ENCODE results near the gene LTBP2.
"Not testable (repeated sequence)": the region's sequence is repeated elsewhere in the genome, so short reads cannot be mapped to it uniquely, and the experiment has no call there.

Gene LTBP2

DNA sequence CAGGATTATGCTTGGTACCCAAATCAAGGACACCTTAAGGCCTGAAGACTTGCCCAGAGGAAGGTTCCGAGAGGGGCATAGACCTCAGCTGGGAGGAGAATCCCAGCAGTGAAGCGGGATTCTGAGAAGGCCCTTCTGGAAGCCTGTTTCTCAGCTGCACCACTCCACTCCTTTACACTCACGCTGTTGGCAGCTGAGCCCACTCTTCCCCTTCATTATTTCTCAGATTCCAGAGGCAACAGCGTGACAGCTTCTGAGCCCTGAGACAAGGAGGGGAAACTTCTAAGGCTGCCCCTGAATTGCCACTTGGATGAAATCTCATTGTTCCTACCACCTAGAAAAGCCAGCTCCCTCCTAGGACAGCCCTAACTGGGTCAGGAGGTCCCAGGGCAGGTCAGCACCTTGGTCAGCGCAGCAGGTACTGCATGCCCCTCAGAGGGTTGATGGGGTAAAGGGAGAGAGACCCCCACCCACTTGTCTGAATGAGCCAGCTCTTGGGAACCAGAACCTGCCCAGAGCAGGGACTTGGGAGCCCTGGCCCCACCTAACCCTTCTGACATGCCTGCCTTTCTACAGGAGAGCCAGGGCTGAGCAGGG lies 64.6 kb downstream of the LTBP2 start:
- DNase-seq: no peak

DNA sequence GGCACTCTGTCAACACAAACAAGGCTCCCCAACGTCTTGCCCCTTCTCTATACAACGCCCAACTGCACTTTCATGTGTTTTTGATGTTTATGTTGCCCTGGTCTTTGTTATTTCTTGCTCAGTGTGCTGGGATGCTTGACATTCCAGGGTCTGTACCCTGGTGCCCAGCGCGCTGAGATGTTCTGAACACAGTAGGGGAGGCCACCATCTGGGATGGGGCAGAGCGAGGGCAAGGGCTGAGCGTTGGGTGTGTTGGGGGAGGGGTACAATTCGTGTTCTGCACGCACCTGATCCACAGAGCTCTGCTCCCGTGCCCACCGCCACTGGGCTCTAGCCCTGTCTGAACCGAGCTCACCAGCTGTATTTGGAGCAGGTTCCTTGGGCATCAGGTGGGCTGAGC lies 65.6 kb downstream of the LTBP2 start:
- DNase-seq: no peak

DNA sequence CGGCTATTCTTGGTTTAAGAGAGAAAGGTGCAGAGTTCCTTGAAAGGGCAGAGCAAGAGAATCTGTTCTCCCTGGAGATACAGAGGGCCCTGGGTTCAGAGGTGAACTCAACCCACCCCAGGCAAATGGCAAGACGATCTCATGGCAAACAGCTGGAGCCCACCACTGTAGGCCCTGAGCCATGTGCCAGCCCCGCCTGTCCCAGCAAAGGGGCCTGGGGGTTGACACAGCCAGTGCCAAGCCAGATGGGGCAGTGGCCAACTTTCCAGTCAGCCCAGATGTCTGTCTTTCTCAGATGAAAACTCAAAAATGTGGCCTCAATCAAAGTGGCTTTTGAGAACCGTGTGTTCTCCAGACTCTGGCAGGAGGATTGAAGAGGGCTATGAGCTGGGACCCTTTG lies 66.7 kb downstream of the LTBP2 start:
- DNase-seq: no peak

- DNase-seq: no peak
Measured at GRCh38 chr14:74543771-74544438, 68.1 kb downstream of the LTBP2 start.

DNA sequence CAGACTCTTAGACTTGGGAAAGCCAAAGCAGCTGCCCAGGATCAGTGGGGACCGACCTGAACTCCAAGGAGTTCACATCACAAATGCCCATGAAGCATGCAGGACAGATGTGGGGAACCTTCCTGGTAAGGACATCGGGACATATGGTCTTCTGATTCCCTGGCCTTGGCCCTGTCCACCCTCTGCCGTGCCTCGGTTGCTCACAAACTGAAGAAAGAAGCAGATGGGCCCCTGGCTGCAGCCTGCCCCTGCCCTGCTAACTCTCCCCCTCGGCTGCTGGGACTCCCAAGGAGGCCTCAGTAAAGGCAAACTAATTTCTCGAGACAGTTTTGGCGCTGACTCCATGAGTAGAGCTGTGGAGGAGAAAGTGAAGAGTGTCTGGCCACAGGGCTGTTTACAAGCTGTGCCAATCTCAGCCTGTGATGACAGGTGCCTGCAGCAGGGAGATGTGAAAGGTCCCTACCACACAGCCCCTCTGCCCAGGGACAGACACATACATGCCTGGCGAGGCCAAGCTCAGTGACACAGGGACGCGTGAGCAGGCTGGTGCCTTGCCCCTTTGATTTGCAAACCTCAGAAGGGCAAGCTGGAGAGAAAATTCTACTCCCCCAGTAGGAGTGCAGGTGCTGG lies 69.9 kb downstream of the LTBP2 start:
- DNase-seq: no peak

DNA sequence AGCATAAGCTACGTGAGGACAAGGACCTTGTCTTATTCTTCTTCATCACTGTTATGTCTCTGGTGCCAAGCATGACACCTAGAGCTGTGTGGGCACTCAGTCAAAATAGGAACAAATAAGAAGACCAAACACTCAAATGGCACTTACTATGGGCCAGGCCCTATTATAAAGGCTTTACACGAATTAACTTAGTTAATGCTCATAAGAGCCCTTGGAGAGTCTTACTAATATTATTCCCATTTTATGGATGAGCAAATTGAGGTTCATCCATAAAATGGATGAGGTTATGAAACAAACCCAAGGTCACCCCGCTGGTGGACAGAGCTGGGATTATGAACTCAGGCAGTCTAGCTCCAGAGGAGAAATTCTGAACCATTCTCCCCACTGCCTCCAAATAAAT lies 70.8 kb downstream of the LTBP2 start:
- DNase-seq: no peak

- no peak for DNase-seq
Measured at GRCh38 chr14:74539503-74539902, 72.5 kb downstream of the LTBP2 start.

GRCh38 chr14:74538411-74539391 lies 73.3 kb downstream of the LTBP2 start:
- no peak for DNase-seq

GRCh38 chr14:74536336-74536735 lies 75.7 kb downstream of the LTBP2 start:
- DNase-seq: not testable (repeated sequence)

DNA sequence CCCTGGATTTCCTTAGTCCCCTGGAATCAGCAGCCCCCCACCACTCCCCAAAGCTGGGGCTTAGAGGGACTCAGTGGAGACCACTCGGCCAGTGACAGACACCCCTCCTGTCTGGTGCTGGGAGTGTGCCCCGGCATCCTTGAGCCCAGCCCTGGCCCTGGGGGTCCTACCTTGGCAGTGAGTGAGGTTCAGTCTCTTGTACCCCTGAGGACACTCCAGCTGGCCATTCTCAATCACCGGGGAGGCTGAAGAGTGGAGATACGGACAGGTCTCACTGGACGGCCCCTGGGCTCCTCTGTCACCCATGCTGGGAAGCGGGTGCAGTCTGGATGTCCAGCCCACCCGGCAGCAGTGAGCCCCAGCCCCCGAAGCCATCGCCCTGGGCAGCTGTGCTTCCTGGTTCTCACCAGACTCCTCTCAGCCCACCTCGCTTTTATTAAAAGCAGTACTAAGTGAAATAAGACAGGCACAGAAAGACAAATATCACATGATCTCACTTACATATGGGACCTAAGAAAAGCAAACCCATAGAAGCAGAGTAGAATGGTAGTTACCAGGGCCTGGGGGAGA lies 76.2 kb downstream of the LTBP2 start:
- DNase-seq: no peak

DNA sequence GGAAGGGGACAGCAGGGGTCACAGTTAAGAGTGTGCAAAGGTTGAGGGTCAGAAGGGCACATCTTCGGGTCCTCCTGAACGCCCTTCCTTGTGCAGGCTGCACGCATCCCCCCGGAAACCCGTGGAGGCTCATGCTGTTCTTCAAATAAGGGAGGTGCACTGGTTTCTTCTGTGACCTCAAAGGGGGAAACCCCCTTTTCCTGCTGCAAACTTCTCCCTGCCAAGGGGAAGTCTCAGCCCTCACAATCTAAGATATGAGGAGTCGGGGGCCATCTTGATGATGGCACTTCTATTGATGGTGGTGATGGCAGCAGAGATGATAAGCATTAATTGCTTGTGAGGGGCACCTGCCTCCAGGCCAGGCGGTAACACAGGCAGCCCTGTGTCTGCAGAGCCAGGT lies 78.5 kb downstream of the LTBP2 start:
- no peak for DNase-seq

DNA sequence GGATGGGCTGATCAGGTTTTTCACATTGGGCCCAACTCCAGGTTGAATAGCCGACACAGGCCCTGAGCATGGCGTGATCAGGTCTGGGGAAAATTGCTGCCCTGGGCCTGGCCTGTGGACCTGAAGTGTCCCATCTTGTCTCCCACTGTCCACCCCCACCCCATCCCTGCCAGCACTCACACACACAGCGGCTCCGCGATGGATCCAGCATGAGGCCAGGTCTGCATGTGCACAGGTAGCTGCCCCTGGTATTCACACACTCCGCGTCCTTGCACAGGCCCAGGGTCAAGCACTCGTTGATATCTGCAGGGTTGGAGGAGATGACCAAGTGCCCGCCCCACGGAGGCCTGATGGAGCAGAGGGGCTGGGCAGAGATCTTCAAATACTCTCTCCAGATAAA lies 79.8 kb downstream of the LTBP2 start:
- DNase-seq: no peak

- DNase-seq: no peak
Measured at GRCh38 chr14:74531467-74531866, 80.6 kb downstream of the LTBP2 start.

GRCh38 chr14:74531006-74531405 lies 81.0 kb downstream of the LTBP2 start:
- no peak for DNase-seq

GRCh38 chr14:74528886-74529285 lies 83.2 kb downstream of the LTBP2 start:
- DNase-seq: no peak

DNA sequence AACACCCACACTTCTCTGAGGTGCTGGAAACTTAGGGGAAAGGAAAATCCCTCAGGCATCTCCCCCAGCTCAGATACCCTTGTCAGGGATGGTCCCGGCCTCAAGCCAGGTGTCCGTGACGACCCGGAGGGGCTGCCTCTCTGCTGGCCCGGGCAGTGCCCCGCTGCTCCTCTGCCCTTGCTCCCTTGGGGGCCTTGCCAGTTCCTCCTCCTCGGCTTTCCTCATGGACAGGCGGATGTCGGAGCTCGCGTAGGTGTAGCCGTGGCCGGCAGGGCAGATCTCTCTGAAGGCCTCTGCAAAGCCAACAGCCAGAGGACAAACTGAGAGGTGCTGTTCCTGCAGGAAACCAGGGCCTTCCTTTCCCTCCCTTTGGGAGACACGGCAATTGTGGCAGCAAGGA lies 83.6 kb downstream of the LTBP2 start:
- no peak for DNase-seq

DNA sequence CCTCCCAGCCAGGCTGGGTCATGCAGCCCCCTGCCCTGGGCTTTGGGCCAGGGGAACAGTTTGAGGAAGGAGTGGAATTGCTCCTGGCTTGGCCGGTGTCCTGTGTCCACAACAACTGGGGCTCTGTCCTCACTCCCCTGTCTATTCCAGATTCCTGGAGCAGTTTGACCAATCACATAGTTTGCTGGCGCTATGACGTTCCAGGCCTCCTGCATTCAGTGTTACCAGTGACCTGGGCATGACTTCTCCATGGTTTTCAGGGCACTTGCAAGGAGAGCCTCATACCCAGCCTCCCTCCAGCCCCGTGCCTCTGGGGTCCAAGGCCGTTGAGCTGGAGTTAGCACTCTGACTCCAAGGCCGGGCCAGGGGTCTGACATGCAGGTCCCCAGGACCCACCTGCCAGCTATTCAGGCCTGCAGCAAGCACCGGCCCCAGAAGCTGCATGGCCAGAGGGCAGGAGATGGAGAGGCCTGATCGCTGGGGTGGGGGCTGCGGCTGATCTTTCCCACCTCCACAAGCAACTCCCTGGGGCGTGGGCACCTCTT lies 84.2 kb downstream of the LTBP2 start:
- DNase-seq: no peak

- DNase-seq: no peak
Measured at GRCh38 chr14:74526854-74527585, 85.0 kb downstream of the LTBP2 start.

DNA sequence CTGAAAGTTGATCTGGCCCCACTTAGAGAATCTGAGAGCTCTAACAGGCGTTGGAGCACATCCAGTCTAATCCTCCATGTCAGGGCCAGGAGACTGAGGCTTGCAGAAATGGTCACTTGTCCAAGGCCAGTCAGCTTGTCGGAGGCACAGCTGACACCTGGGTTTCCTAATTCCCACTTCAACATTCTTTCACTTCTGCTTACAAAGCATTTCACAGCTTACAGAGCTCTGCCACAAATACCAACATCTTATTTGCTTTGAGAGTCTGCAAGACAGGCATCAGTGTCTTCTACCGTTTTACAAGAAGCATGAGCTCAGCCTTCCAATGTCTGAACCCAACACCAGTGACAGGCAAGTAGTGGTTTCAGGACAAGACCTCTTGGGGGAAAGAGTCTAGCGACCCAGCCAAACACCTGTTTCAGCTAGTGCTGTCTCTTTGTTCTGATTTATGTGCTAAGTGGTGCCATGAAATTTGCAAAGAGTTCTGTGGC lies 86.6 kb downstream of the LTBP2 start:
- no peak for DNase-seq

- no peak for DNase-seq
Measured at GRCh38 chr14:74524812-74525135, 87.3 kb downstream of the LTBP2 start.

GRCh38 chr14:74524076-74524811 lies 87.8 kb downstream of the LTBP2 start:
- DNase-seq: no peak

Measured in NK-92 treated with Interleukin-12 subunit alpha and Interleukin-12 subunit beta, amount 100 ng/mL, for 24 hours (cell line).